COLO668 (cell line): Measurements from ENCODE around the gene B3GNT3.
"Not testable (repeated sequence)": the region's sequence is repeated elsewhere in the genome, so short reads cannot be mapped to it uniquely, and the experiment has no call there.

Source experiments
- DNase-seq: peaks from one replicate; lab custom pipeline; 2025; ENCODE audit not compliant: unreplicated experiment; lab: John Stamatoyannopoulos, UW

Gene B3GNT3

DNA sequence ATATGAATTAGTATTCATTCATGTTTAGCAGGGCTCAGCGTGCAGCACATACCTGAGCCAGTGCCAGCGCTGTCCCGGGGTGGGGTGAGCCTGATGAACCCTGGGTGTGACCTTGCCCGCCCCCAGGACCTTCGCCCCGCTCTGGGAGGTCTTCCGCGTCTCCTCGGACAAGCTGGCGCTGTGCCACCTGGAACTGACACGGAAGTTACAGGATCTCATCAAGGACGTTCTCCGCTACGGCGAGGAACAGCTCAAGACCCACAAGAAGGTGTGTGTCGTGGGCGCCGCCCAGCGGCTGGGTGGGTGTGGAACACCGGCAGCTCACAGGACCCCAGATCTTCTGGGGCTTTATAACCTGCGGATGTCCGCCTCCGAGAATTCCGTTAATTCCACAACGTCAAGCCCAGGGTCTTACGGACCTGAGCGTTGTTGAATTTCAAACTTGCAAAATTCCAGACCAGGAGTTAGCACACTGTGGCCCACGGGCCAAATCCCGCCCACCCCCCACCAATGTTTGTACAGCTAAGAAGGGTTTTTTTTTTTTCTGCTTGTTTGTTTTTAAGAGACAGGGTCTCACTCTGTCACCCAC lies 28.3 kb upstream of the B3GNT3 start:
- DNase-seq = peak; percentile 80

DNA sequence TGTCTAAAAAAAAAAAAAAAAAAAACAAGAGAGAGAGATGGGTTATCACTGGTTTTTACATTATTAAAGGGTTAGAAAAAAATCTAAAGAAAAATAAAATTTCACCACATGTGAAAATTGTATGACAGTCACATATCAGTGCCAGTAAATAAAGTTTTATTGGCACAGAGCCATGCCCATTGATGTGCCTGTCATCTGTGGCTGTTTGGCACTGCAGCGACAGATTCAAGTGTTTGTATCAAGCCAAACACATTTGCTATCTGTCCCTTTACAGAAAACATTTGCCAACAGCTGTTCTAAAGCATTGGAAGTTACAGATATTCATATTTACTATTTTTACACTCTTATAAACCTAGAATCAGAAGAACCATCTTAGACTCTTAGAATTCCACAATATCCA lies 27.4 kb upstream of the B3GNT3 start:
- DNase-seq = no peak

DNA sequence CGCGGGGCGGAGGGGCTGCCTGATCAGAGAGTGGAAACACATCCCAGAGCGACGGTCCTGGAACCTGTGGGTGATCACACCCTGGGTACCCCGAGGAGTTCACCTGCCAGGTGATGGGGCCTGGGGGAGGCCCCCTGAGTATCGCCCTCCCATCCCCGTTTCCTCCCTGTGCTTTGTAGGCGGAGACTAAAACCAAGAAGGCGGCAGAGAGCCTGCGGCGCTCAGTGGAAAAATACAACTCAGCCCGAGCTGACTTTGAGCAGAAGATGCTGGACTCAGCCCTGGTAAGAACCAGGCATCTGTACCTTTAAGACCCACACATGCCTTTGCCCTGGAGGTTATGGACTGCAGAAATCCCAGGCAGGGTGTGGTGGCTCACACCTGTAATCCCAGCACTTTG lies 24.3 kb upstream of the B3GNT3 start:
- no peak for DNase-seq

DNA sequence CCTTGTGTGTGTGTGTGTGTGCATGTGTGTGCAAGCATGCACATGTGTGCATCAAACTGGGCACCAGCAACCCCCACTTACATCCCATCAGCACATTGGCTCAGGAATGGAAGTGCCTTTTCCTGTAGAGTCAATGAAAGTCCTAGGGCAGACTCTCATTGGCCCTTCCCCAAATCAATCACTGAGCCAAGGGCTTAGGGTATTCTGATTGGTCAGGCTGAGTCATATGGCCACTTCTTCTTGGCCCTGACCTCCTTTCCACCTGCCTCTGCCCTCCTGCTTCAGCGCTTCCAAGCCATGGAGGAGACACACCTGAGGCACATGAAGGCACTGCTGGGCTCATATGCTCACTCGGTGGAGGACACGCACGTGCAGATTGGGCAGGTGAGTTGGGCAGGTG lies 22.8 kb upstream of the B3GNT3 start:
- peak; percentile 4 for DNase-seq

DNA sequence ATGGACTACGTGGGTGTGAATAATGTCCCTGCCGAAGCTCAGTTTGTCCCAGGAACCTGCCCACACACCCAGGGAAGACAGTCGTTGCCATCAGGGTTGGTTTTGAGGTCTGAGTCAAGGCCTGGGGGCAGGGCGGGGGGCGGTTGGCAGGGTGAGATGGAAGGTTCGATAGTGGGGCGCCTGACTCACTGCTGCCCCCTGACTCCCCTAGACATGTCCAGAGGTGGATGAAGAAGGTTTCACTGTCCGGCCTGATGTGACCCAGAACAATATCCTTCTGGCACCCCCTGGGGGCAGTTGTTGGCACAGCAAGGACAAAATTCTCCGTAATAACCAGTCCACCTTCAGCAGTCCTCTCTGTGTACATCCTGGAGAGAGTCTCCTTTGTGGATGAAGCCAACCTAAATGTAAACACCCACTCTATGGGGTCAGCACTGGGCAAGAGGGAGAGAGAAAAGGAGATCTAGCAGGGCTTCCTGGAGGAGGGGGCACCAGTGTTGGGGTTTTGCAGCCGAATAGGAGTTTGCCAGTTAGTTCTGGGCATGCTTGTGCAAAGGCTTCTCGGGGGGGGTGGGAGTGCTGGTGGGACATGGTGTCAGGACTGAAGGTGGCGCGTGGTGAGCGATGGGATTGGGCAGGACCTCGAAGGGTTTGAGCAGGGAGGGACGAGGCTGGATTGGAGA lies 19.6 kb upstream of the B3GNT3 start:
- DNase-seq = peak; percentile 24

DNA sequence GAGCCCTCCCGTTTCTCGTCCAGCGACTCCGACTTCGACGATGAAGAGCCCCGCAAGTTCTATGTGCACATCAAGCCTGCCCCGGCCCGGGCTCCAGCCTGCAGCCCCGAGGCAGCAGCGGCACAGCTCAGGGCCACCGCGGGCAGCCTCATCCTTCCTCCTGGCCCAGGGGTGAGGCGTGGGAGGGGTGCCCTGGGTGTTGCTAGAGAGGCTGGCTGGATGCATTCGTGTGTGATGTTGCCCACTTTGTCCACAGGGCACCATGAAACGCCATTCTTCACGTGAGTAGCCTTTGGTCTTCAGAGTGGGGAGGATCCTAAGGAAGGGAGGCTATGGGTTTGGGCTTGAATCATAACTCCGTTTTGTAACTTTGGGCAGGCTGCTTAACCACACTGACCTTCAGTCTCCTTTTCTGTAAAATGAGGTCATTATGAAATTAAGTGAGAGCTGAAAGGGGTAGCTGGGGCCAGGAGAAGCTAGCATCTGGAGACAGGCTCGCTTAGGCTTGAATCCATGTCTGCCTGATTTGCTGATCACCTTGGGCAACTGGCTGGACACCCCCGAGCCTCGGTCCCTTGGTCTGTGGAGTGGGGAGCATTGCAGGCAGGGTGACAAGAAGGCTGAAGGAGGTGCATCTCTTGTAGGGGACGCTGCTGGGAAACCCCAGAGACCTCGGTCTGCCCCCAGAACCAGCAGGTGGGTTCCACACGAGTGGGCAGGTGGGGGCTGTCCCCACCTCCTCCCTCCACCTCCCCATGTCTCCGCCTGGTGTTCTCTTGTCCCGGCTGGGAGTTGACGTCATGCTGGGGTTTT lies 18.7 kb upstream of the B3GNT3 start:
- no peak for DNase-seq

DNA sequence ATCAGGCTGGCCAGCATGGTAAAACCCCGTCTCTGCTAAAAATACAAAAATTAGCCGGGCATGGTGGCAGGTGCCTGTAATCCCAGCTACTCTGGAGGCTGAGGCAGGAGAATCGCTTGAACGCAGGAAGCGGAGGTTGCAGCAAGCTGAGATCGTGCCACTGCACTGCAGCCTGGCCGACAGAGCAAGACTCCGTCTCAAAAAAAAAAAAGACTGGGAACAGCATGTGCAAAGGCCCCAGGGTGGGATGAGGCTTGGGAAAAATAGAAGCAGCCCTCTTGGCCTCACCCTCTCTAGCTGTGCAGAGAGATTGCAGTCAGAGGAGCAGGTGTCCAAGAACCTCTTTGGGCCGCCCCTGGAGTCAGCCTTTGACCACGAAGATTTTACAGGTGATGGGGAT lies 17.1 kb upstream of the B3GNT3 start:
- not testable (repeated sequence) for DNase-seq

DNA sequence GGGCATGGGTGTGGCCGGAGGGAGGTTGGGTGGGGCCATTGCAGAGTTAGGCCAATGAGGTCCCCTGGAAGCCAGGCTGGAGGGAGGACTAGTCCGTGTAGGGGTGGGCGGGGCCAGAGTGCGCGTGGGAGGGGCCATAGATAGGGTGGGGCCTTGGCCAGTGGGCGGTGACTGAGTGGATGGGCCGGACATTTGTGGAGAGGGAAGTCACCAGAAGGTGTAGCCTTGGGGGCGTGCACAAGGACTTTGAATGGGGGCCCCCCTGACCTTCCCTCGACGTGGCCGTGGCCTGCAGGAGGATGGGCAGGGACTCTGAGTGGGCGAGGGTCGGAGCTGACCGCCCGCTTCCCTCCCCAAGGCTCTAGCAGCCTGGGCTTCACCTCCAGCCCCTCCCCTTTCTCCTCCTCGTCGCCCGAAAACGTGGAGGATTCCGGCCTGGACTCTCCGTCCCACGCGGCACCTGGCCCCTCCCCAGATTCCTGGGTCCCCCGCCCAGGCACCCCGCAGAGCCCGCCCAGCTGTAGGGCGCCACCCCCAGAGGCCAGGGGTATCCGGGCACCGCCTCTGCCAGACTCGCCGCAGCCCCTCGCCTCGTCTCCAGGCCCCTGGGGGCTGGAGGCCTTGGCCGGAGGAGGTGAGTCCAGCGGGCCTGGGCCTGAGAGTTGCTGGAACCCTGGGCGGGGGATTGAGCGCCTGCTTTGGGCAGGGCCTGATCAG lies 16.5 kb upstream of the B3GNT3 start:
- peak; percentile 27 for DNase-seq

DNA sequence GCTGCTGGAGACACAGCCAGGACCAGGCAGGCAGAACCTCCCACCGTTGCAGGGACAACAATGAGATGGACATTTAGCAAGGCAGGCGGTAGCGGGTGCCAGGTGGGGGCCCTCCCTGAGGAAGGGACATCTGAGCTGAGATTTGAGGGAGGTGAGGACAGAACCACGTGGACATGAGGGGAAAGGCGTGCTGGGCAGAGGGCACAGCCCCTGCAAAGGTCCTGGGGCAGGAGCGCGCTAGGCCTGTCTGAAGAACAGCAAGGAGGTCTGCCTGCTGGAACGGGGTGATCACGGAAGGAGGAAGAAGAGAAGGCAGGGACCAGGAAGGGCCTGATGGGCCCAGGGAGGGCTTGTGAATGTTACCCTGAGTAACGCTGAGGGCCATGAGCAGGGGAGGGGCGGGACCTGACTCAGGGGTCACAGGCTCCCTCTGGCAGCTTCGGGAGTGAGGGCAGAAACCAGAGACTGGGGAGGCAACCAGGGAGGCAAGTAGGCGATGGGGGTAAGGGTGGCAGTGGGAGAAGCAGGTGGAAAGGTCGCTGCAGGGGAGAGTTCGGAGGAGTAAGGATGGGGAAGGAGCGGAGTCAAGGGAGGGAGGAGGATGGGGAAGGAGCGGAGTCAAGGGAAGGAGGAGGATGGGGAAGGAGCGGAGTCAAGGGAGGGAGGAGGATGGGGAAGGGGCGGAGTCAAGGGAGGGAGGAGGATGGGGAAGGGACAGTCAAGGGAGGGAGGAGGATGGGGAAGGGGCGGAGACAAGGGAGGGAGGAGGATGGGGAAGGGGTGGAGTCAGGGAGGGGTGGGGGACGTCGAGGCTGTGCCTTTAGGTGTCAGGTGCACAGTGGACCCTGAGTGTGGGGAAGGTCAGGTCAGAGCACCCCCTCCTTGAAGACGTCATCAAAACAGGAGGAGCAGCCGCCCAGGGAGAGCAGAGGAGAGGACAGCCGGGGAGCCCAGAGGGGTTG lies 15.7 kb upstream of the B3GNT3 start:
- DNase-seq = no peak

DNA sequence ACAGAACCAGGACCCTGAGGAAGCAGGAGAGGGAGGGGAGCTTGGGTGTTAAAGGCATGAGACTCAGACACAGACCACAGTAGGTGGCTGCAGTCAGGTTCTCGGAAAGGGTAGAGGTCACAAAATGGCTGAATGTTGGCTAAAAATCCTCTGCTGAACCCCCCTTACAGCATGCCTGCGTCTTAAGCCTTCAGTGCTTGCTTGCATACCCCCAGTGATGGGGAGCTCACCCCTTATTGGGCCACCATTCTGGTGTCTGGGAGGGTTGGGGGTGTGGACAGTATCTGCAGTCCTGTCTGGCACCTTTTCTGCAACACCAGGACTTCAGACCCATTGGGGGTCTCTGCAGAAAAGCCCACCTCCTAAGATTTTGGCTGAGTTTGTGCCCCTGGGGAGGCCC lies 14.2 kb upstream of the B3GNT3 start:
- DNase-seq = no peak

DNA sequence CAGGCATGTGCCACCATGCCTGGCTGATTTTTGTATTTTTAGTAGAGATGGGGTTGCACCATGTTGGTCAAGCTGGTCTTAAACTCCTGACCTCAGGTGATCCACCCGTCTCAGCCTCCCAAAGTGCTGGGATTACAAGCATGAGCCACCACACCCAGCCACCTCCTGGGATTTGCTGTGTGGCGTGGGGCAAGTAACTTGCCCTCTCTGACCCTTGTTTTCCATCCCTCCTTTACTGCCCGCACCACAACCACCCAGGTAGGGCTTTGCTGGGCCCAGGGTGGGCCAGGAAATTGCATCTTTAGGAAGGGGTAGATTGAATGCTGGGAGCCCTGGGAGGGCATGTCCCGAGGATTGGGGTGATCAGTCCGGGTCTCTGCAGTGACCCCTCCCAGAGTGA lies 11.2 kb upstream of the B3GNT3 start:
- not testable (repeated sequence) for DNase-seq

DNA sequence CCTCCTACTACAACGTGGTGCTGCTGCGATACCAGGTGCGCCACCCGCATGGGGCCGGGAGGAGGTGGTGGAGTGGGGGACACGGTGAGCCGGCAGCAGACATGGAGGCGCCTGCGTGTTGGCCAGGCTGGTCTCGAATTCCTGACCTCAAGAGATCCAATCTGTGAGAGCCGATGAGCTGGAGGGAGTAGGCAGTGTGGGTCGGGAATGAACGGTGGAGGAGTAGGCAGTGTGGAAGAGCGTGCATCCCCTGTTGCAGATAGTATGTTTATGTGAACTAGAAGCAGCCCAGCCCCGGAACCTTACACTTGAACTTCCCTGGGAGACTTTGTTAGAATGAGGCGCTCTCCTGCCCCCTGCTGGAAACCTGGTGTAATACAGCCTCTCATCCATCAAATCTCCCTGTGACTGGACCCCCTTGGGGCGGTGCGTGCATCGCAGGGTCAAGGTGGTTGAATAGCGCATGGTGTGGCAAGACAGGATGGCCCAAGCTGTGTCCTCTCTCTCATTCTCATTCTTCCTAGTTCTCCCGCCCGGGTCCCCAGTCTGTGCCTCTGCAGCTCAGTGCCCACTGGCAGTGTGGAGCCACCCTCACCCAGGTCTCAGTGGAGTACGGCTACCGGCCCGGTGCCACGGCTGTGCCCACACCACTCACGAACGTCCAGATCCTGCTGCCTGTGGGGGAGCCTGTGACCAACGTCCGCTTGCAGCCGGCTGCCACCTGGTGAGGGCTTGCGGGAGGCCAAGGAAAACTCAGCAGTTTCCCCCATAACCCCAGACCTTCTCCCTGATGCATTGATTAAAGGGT lies 10.5 kb upstream of the B3GNT3 start:
- peak; percentile 64 for DNase-seq

DNA sequence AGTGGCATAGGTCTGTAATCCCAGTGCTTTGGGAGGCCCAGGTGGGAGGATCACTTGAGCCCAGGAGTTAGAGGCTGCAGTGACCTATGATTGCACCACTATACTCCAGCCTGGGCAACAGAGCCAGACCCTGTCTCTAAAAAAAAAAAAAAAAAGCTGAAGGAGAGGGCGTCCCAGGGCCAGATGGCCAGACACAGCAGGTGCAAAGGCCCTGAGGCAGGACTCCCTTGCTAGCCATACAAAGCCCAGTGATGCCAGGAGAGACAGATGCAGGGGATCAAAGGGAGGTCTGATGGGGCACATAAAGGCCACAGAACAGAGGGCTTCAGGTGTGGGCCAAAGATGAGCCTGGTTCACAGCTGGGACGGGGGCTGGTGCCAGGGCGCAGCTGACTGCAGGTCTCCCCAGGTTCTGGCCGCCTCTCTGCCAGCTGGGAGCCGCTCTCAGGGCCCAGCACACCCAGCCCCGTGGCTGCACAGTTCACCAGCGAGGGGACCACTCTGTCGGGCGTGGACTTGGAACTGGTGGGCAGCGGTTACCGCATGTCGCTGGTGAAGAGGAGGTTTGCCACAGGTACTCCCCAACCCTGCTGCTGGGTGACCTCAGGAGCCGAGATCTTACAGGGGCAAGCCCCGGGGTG lies 7.5 kb upstream of the B3GNT3 start:
- no peak for DNase-seq

DNA sequence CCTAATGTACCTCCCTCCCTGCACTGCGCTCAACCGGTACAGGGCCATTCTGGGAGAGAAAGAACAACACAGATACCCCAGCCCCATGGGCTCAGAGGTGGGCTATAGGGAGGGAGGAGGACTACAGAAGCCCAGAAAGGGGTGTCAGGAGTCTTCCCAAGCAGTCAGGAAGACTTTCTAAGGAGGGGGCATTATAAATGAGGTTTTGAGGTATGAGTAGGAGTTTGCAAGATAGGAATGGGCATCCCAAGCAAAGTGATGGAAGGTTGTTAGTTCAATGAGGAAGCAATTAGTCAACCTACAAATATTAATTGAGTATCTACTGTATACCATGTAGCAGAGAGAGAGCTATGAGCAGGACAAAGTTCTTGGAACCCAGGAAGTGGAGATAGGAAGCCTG lies 6.3 kb upstream of the B3GNT3 start:
- no peak for DNase-seq

DNA sequence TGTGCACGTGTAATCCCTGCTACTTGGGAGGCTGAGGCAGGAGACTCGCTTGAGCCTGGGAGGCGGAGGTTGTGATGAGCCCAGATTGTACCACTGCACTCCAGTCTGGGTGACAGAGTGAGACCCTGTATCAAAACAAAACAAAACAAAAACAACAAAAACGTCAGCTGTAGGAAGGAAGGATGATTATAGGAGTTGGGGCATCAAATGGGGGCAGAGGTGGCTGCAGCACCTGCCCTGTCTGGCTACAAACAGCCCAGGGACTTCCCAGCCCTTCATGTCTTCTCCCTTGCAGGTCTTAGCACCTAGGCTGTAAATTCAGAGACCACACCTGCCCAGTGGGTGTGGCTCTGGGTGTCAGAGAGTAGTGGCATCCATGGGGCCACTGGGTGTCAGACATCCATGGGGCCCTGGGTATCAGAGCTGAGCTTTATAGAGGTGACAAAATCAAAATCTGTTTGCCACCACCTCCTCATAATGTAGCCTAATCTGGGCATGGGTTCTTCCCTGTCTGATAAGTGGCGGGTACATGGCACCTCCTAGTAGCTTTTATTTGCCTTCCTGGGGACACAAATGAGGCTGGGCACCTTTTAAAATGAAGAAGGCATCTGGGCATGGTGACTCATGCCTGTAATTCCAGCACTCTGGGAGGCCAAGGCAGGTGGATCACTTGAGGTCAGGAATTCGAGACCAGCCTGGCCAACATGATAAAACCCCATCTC lies 4.7 kb upstream of the B3GNT3 start:
- peak; percentile 68 for DNase-seq

DNA sequence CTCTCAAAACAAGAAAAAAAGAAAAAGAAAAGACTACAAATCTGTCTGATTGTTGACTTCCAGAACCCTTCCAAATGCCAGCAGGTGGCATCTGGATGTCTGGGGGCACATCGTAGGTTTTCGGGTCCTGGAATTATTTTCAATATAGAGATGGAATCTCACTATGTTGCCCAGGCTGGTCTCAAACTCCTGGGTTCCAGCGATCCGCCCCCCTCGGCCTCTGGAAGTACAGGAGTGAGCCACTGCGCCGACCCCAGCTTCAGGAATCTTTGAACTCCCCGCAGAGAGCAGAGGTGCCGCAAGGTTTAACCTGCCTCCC lies 567 bp upstream of the B3GNT3 start:
- DNase-seq = no peak

DNA sequence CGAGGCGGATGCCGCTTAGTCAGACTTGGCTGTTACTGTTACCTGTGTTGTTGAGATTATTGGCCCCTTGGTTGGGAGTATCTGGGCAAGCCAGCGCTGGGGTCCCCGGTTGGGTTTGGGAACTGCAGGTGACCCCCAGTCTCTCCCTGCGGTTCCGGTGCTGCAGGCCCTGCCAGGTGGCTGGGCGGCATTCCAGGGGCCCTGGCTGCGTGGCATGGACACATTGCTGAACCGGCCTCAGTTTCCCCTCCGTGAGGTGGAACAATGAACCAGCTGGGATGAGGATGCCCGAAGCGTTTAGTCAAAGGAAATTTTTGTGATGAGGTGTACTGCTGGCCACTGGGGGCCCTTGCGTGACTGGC lies 538 bp downstream of the B3GNT3 start:
- DNase-seq = no peak

DNA sequence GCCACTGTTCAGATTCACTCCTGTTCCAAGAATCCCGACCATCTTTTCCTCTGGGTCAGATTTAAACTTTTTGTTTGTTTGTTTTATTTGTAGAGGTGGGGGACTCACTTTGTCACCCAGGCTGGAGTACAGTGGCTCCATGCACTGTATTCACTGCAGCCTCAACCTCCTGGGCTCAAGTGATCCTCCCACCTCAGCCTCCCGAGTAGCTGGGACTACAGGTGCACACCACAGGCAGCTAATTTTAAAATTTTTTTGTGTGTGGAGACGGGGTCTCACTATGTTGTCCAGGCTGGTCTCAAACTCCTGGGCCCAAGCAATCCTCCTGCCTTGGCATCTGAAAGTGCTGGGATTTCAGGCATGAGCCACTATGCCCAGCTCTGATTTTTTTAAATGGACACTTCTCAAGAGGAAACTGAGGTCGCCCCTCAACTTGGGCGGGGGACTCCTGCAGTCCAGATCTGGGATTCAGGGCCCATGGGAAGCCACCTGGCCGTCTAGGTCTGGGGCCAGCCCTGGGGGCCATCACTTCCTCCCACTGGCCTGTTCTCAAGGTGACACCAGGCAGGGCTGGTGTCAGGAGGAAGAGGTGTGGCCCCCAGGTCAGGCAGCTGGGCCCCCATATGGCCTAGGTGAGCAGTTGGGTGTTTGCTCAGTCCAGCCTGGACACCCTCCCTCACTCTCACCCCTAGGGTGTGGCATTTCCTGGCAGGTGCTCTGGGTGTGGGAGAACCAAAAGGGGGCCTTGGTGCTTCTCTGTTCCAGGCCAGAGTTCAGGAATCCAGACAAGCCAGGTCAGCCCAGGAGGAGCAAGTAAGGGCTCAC lies 1.3 kb downstream of the B3GNT3 start:
- DNase-seq = peak; percentile 73
